Brain microvascular endothelial cell (primary cell): ENCODE results near the gene SLC22A23.

Experiments used
- DNase-seq: peaks from one replicate; pipeline ENCODE4 v3.0.0-alpha.2; 2020
- H3K27ac ChIP-seq: fragments of 250-450 bp; sonication (Bioruptor Pico); 2 replicates; pipeline ENCODE4 v1.5.1; 2020; ENCODE audit warnings: mild to moderate bottlenecking, moderate library complexity
- H3K27me3 ChIP-seq: fragments of 250-450 bp; sonication (Bioruptor Pico); replicated peaks from 2 replicates; pipeline ENCODE4 v1.5.1; 2020; ENCODE audit warnings: mild to moderate bottlenecking
- H3K36me3 ChIP-seq: fragments of 250-450 bp; sonication (Bioruptor Pico); replicated peaks from 2 replicates; pipeline ENCODE4 v1.5.1; 2020; ENCODE audit warnings: mild to moderate bottlenecking
- H3K4me3 ChIP-seq: 2 replicates; pipeline ENCODE4 v1.5.1; 2011; ENCODE audit warnings: low read depth, mild to moderate bottlenecking, control low read depth, low read length, moderate library complexity
- in situ Hi-C: cut with HindIII; loops from 2 replicates; pipeline ENCODE4 v1.10.0; 2017; ENCODE audit warnings: low sequenced_read_pairs, low pct_ligation_motif_present
- TF ChIP-seq, protein P1 (sequence below): IDR thresholded peaks from 2 replicates; pipeline ENCODE4 v1.5.1; 2011; ENCODE audit warnings: low read depth, mild to moderate bottlenecking, moderate library complexity, low read length, control low read depth, inconsistent platforms; ENCODE audit errors: missing control alignments

Gene SLC22A23

GRCh38 chr6:3453413-3454272 lies 3.2 kb downstream of the SLC22A23 start:
- Histone ChIP-seq H3K27me3 (no peaks in the 10 kb centered on the region), H3K27ac (no peak overlapping the region), H3K36me3 (no peaks in the 10 kb centered on the region), H3K4me3 (peak overlapping the region; percentile 65)
- TF ChIP-seq, protein P1, sequence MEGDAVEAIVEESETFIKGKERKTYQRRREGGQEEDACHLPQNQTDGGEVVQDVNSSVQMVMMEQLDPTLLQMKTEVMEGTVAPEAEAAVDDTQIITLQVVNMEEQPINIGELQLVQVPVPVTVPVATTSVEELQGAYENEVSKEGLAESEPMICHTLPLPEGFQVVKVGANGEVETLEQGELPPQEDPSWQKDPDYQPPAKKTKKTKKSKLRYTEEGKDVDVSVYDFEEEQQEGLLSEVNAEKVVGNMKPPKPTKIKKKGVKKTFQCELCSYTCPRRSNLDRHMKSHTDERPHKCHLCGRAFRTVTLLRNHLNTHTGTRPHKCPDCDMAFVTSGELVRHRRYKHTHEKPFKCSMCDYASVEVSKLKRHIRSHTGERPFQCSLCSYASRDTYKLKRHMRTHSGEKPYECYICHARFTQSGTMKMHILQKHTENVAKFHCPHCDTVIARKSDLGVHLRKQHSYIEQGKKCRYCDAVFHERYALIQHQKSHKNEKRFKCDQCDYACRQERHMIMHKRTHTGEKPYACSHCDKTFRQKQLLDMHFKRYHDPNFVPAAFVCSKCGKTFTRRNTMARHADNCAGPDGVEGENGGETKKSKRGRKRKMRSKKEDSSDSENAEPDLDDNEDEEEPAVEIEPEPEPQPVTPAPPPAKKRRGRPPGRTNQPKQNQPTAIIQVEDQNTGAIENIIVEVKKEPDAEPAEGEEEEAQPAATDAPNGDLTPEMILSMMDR = no peak
- in situ Hi-C loops = no loop called here
- no peak for DNase-seq

DNA sequence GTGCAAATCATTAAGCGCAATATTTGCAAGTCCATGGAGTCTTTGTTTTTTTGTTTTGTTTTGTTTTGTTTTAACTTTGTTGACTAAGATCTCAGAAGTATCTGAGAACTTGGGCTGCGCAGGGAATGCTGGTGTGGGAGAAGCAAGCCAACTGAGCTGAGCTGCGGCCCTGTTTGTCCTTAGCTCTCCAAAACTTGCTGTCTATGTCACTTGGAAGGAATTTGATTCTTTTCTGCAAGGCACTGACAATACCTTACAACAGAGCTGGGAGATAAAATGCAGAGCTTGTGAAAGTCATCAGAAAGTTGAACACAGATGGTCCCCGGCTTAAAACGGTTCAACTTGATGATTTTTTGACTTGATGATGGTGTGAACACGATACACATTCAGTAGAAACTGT lies 5.4 kb downstream of the SLC22A23 start:
- H3K4me3 ChIP-seq = no peak overlapping the region
- in situ Hi-C loops = no loop called here
- H3K36me3 ChIP-seq = no peaks in the 10 kb centered on the region
- H3K27ac ChIP-seq = no peak overlapping the region
- no peak for DNase-seq
- TF ChIP-seq, protein P1 = no peak
- no peaks in the 10 kb centered on the region for H3K27me3 ChIP-seq

DNA sequence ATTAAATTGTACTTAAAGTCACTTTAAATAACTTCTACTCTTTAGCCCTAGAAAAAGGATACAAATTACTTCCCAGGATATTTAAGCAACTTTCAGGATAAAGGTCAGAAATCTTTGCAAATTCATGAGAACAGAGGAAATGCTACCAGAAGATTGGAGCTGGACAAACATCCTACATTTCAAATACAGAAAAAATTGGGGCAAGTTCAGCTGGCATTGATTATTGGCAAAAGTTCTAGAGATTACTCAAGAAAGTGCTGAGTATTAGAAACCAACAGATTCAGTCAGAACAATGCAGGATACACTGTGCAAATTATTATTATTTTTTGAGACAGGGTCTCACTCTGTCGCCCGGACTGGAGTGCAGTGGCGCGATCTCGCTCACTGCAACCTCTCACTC lies 6.0 kb downstream of the SLC22A23 start:
- in situ Hi-C loops = no loop called here
- Histone ChIP-seq H3K27ac (no peak overlapping the region), H3K27me3 (no peaks in the 10 kb centered on the region), H3K36me3 (no peaks in the 10 kb centered on the region), H3K4me3 (no peak overlapping the region)
- TF ChIP-seq, protein P1 = no peak
- DNase-seq = no peak

GRCh38 chr6:3449750-3450305 lies 7.0 kb downstream of the SLC22A23 start:
- Histone ChIP-seq H3K27ac (no peak overlapping the region), H3K36me3 (no peaks in the 10 kb centered on the region), H3K27me3 (no peaks in the 10 kb centered on the region), H3K4me3 (no peak overlapping the region)
- in situ Hi-C loops = no loop called here
- DNase-seq = no peak
- TF ChIP-seq, protein P1 = no peak

- TF ChIP-seq, protein P1 = no peak
- in situ Hi-C loops = no loop called here
- no peak for DNase-seq
- Histone ChIP-seq H3K27me3 (no peaks in the 10 kb centered on the region), H3K4me3 (no peak overlapping the region), H3K27ac (no peak overlapping the region), H3K36me3 (no peaks in the 10 kb centered on the region)
These were observed 7.5 kb downstream of the SLC22A23 start for GRCh38 chr6:3449321-3449720.
